ENCODE results near the gene FRMD5.
"Not testable (repeated sequence)": the region's sequence is repeated elsewhere in the genome, so short reads cannot be mapped to it uniquely, and the experiment has no call there.

Gene FRMD5

GRCh38 chr15:44195151-44195740 lies at the start of gene FRMD5:
Gene FRMD5 (minus strand): TSS chr15:44195271.
- H3K36me3 Mint-ChIP-seq (ENCODE audit: low read depth) = no peaks in the 10 kb centered on the region
- peak within 1 kb of the TSS; percentile 47 for H3K27ac Mint-ChIP-seq
- peaks cover 22% of the 10 kb centered on the region for H3K4me1 Mint-ChIP-seq (ENCODE audit: low read depth)
- H3K4me3 Mint-ChIP-seq = peak within 1 kb of the TSS; percentile 76
- peak; percentile 89 for DNase-seq
- H3K27me3 Mint-ChIP-seq = peaks cover 77% of the 10 kb centered on the region
- no peaks in the 10 kb centered on the region for H3K9me3 Mint-ChIP-seq

DNA sequence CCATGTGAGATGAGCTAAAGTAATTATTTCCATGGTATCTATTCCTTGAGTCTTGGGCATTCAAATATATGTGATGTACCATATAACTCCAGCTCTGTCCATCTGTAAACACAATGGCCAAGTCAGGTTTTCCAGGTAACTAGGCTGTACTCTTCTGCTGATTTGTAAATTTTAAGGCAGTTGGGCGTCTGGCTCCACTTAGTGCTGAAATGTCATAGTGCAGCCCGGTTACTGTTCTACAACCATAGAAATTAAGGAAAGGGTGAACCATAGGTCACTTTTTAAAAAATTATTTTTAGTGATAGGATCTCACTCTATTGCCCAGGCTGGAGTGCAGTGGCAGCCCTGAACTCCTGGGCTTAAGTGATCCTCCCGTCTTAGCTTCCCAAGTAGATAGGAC lies 48.8 kb upstream of the FRMD5 start:
- H3K27ac Mint-ChIP-seq = no peak overlapping the region
- DNase-seq = no peak
- H3K9me3 Mint-ChIP-seq = no peaks in the 10 kb centered on the region
- no peak overlapping the region for H3K4me3 Mint-ChIP-seq
- H3K36me3 Mint-ChIP-seq (ENCODE audit: low read depth) = no peaks in the 10 kb centered on the region
- no peaks in the 10 kb centered on the region for H3K4me1 Mint-ChIP-seq (ENCODE audit: low read depth)
- H3K27me3 Mint-ChIP-seq = peaks cover 5% of the 10 kb centered on the region

- Mint-ChIP-seq H3K4me1 (ENCODE audit: low read depth) (no peaks in the 10 kb centered on the region), H3K4me3 (no peak overlapping the region), H3K27me3 (peaks cover 5% of the 10 kb centered on the region), H3K36me3 (ENCODE audit: low read depth) (no peaks in the 10 kb centered on the region), H3K9me3 (no peaks in the 10 kb centered on the region), H3K27ac (no peak overlapping the region)
- DNase-seq = no peak
Measured at GRCh38 chr15:44243141-44243540, 48.1 kb upstream of the FRMD5 start.

DNA sequence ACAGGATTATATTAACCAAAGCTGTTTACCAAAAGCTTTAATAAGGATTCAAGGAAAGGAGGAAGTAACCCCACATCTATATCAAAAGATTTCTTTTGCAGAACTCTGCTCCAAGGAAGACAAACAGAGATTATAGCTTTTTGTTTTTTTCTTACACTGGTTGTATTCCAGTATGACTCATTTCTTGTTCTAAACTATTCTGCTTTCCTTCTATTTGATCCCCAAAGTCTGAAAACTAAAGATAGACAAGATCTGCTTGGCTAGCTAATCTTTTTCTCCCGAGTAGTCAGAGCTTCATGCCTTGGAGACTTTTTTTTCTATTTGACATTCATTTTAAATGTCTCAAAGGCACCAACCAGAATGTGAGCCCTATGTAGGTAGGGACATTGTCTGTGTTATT lies 36.8 kb upstream of the FRMD5 start:
- Mint-ChIP-seq H3K27ac (no peak overlapping the region), H3K27me3 (peaks cover 12% of the 10 kb centered on the region), H3K9me3 (no peaks in the 10 kb centered on the region), H3K4me3 (no peak overlapping the region), H3K36me3 (ENCODE audit: low read depth) (no peaks in the 10 kb centered on the region), H3K4me1 (ENCODE audit: low read depth) (no peaks in the 10 kb centered on the region)
- no peak for DNase-seq

GRCh38 chr15:44229301-44229700 lies 34.2 kb upstream of the FRMD5 start:
- H3K4me3 Mint-ChIP-seq; H3K36me3 Mint-ChIP-seq (ENCODE audit: low read depth); H3K4me1 Mint-ChIP-seq (ENCODE audit: low read depth); H3K27me3 Mint-ChIP-seq; H3K9me3 Mint-ChIP-seq; DNase-seq; H3K27ac Mint-ChIP-seq: not testable (repeated sequence)

GRCh38 chr15:44227584-44227983 lies 32.5 kb upstream of the FRMD5 start:
- DNase-seq = no peak
- no peak overlapping the region for H3K27ac Mint-ChIP-seq
- H3K4me3 Mint-ChIP-seq = no peak overlapping the region
- no peaks in the 10 kb centered on the region for H3K36me3 Mint-ChIP-seq (ENCODE audit: low read depth)
- H3K9me3 Mint-ChIP-seq = no peaks in the 10 kb centered on the region
- H3K4me1 Mint-ChIP-seq (ENCODE audit: low read depth) = no peaks in the 10 kb centered on the region
- H3K27me3 Mint-ChIP-seq = peaks cover 12% of the 10 kb centered on the region

GRCh38 chr15:44227001-44227400 lies 31.9 kb upstream of the FRMD5 start:
- not testable (repeated sequence) for H3K9me3 Mint-ChIP-seq; H3K27ac Mint-ChIP-seq; DNase-seq; H3K4me1 Mint-ChIP-seq (ENCODE audit: low read depth); H3K4me3 Mint-ChIP-seq; H3K36me3 Mint-ChIP-seq (ENCODE audit: low read depth)
- peaks cover 12% of the 10 kb centered on the region for H3K27me3 Mint-ChIP-seq

DNA sequence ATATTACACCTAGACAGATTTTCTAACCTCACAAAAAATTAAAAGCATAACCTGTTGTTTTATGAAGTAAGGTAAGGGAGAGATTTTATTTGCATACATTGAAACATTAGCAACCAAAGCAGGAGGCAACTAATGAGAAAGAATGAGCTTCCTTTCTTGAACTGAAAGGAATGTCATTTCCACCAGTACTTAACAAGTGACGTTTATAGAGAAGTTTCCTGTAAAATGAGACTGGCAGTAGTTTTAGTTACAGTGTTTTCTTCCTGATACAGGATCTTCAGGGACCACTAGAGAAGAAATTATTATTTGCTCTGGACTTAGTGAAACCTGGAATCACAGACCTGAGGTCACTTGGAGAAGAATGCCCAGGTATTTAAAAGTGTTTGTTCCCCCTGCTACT lies 27.4 kb upstream of the FRMD5 start:
- no peak for DNase-seq
- Mint-ChIP-seq H3K4me3 (no peak overlapping the region), H3K27ac (no peak overlapping the region), H3K36me3 (ENCODE audit: low read depth) (no peaks in the 10 kb centered on the region), H3K9me3 (no peaks in the 10 kb centered on the region), H3K4me1 (ENCODE audit: low read depth) (peaks cover 2% of the 10 kb centered on the region), H3K27me3 (peaks cover 28% of the 10 kb centered on the region)

- Mint-ChIP-seq H3K27me3 (peaks cover 28% of the 10 kb centered on the region), H3K36me3 (ENCODE audit: low read depth) (no peaks in the 10 kb centered on the region), H3K9me3 (no peaks in the 10 kb centered on the region), H3K27ac (no peak overlapping the region), H3K4me1 (ENCODE audit: low read depth) (peaks cover 2% of the 10 kb centered on the region), H3K4me3 (no peak overlapping the region)
- DNase-seq = no peak
Measured at GRCh38 chr15:44219073-44219472, 24.0 kb upstream of the FRMD5 start.

DNA sequence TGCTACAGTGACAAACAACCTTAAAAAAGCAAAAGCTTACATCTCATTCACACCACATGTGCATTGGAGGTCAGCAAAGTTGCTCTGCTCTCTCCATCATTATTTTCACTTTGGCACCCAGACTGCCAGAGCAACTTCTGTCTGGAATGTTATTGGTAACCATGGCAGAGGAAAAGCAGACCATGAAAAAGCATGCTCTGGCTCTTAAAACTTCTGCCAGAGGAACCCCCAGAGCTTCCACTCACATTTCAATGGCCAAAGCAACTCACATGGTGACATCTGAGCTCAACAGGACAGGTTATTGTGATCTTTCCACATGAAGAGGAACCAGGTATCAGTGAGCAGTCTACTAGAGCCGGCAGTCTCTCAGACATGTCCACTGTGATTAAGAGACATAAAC lies 21.9 kb upstream of the FRMD5 start:
- Mint-ChIP-seq H3K27me3 (peaks cover 31% of the 10 kb centered on the region), H3K9me3 (no peaks in the 10 kb centered on the region), H3K27ac (no peak overlapping the region), H3K4me3 (no peak overlapping the region), H3K36me3 (ENCODE audit: low read depth) (no peaks in the 10 kb centered on the region), H3K4me1 (ENCODE audit: low read depth) (peaks cover 2% of the 10 kb centered on the region)
- DNase-seq = no peak

DNA sequence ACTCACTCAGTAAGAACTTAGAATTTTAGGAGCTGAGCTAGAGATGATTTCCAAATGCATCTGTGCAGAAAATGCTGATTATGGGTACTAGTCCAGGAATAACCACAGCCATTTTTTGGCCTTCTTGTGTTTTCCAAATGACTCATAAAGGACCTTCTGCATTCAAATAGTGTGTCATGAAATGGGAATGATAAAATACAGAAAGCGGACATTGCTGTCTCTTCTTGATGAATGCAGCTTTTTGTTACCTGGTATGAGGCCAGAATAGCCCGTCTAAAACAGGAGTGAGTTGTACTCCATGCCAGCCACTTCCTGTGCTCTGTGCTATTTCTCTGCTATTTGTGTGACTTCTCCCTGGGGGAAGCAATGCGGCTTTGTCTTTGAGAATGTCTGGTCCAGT lies 20.5 kb upstream of the FRMD5 start:
- Mint-ChIP-seq H3K4me3 (no peak overlapping the region), H3K9me3 (no peaks in the 10 kb centered on the region), H3K36me3 (ENCODE audit: low read depth) (no peaks in the 10 kb centered on the region), H3K27me3 (peaks cover 37% of the 10 kb centered on the region), H3K4me1 (ENCODE audit: low read depth) (peaks cover 2% of the 10 kb centered on the region), H3K27ac (no peak overlapping the region)
- DNase-seq = no peak

- no peaks in the 10 kb centered on the region for H3K36me3 Mint-ChIP-seq (ENCODE audit: low read depth)
- no peak for DNase-seq
- no peaks in the 10 kb centered on the region for H3K4me1 Mint-ChIP-seq (ENCODE audit: low read depth)
- peaks cover 15% of the 10 kb centered on the region for H3K27me3 Mint-ChIP-seq
- no peak overlapping the region for H3K4me3 Mint-ChIP-seq
- no peak overlapping the region for H3K27ac Mint-ChIP-seq
- H3K9me3 Mint-ChIP-seq = no peaks in the 10 kb centered on the region
Measured at GRCh38 chr15:44208956-44209355, 13.9 kb upstream of the FRMD5 start.

GRCh38 chr15:44207643-44208042 lies 12.6 kb upstream of the FRMD5 start:
- DNase-seq = no peak
- H3K27me3 Mint-ChIP-seq = peaks cover 15% of the 10 kb centered on the region

GRCh38 chr15:44199393-44199792 lies 4.3 kb upstream of the FRMD5 start:
- DNase-seq = no peak
- Mint-ChIP-seq H3K9me3 (no peaks in the 10 kb centered on the region), H3K4me1 (ENCODE audit: low read depth) (peaks cover 10% of the 10 kb centered on the region), H3K36me3 (ENCODE audit: low read depth) (no peaks in the 10 kb centered on the region), H3K27me3 (peaks cover 69% of the 10 kb centered on the region), H3K27ac (no peak overlapping the region), H3K4me3 (no peak overlapping the region)

More at GRCh38 chr15:44207643-44208042, 12.6 kb upstream of the FRMD5 start:
- no peak overlapping the region for H3K27ac Mint-ChIP-seq
- no peaks in the 10 kb centered on the region for H3K9me3 Mint-ChIP-seq
- H3K4me3 Mint-ChIP-seq = no peak overlapping the region
- no peaks in the 10 kb centered on the region for H3K36me3 Mint-ChIP-seq (ENCODE audit: low read depth)
- H3K4me1 Mint-ChIP-seq (ENCODE audit: low read depth) = no peaks in the 10 kb centered on the region

DNA sequence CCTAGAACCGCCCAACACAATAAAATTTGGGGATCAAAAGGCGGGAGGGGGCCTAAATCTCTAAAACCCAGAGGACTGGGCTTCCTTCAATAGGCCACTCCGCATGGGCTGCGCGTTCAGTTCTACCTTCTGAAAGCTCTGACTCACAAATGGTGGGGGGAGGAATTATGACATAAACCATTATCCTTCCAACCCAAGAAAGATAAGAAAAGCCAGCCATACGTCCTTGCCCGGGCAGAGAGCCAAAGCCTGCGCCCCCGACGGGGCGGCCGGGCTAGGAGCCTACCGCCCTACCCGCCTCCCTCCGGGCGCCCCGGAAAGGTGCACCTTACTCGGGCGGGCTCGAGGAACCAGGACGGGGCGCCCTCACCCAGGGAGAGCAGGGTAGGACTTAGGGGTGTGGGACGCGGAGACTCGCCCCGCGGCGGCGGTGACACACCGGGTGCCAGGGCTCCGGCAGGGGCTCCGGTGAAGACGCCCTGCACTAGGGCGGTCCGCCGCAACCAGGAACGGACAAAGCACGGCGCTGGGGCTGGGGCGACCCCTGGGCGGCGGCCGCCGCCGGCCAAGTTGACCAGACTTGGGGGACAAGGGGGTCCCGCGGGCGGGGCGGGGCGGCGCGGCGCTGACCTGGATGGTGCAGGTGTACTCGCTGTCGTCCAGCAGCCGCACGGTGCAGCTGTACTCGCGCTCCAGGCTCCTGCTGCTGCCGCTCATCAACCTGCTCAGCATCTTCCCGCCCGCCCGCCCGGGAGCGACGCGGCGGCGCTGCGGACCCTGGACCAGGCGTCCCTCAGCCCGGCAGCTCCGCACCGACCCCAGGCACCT lies 534 bp downstream of the FRMD5 start:
- Mint-ChIP-seq H3K27ac (peak overlapping the region; percentile 47), H3K4me3 (peak overlapping the region; percentile 76), H3K4me1 (ENCODE audit: low read depth) (peaks cover 22% of the 10 kb centered on the region), H3K9me3 (no peaks in the 10 kb centered on the region), H3K27me3 (peaks cover 77% of the 10 kb centered on the region), H3K36me3 (ENCODE audit: low read depth) (no peaks in the 10 kb centered on the region)
- peak; percentile 64 for DNase-seq
